Hypothalamus (tissue), 51 donors: ENCODE results near the gene CDHR2.

Experiments
- DNase-seq, 51 donors: peaks; one replicate each; lab custom pipeline; 2025; lab: John Stamatoyannopoulos, UW

CDHR2 gene

DNA sequence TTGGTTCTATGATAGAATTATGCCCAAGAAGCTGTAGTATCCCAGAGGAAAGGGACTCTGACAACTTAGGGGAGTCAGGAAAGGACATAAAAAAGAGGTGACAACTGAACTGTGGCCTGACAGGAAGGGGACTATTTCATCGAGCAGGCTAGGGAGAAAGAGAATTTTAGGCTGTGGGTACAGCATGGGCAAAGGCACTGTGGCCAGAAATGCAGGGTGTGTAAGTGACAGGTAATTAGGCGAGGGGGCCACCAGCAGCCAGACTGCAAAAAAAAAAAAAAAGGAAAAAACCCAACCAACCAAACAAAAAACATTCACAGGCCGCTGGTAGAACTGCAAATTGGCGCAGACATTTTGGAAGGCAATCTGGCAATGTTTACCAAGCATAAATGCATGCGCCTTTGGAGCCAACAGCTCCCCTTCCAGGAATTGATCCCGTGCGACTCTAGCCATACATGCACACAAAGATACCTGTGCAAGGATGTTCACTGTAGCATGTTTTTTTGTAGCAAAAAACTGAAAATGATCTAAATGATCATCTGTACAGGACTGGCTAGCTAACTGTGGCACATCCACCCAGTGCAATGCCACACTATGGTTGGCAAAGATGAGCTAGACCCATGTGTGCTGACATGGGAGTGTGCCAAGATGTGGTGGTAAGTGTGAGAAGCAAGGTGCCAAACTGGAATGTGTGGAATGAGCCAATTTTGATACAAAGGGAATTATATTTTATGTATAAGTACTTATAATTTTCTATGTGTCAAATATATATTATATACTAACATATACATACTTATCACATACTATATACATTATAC lies 82.5 kb downstream of the CDHR2 start:
- no peak for DNase-seq

DNA sequence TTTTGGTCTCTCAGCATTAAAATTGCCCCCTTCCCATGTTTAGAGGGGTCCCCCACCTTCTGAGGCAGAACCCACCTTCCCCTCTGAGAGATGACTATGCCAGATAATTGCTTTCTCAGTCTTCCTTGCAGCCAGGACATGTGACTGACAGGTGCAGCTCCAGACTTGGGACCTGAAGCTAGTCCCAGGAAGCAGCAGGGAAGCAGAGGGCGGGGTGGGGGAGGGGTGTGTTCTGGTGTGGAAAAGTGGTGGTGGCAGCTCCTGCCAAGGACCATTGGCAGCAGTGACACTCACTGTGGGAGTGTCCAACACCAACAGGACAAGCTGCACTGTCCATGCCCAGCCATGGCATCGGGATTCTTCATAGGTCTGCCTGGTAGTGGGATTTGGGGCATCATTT lies 83.6 kb downstream of the CDHR2 start:
- DNase-seq = no peak

DNA sequence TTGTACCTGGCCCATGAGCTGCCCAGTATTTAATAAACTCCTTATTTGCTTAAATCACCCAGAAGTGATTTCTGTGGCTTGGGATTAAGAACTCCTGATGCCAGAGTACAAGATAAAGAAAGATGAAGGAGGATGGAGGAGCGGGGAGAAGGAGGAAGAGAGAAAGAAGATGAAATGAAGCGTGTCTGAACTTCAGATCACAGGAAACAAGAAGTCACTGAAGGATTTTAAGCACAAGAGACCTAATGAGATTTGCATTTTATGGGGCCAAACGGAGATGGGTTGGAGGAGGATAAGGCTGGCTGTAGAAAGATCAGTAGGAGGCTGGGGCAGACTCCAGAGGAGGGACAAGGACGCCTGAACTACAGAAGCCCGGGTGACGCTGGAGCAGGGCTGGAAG lies 84.5 kb downstream of the CDHR2 start:
- DNase-seq = no peak

DNA sequence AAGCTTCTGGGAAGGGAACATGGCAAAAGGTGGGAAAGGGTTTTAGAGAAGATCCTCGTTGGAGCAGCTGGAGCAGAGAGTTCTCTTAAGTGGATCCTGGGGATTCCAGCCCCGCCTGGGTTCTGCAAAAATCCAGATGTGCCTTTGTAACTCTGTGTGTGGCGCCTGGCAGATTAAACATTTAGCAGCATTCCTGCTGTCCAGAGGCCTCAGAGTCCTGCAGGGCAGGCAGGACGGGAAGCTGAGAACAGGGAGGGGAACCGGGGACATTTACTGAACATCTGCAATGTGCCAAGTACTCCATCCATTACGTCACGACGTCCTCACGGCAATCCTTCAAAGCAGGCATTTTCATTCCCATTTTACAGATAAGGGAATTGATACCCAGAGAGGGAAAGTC lies 87.3 kb downstream of the CDHR2 start:
- DNase-seq = no peak

DNA sequence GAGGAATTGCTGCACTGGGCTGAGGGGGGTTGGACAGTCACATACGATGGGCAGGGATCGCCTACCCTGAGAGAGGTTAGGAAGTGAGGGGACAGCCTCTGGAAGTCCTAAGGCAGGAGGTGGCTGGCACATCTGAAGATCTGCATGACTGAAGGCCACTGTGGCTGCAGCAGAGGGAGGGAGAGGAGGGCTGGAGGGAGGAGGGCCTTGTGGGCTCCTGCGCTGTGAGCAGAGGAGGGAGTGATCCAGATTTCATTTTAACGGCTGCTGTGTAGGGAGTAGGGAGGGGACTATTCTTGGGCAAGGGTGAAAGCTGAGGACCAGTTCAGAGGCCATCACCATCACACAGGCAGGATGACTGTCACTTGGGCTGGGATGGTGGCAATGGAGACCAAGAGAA lies 88.4 kb downstream of the CDHR2 start:
- no peak for DNase-seq

DNA sequence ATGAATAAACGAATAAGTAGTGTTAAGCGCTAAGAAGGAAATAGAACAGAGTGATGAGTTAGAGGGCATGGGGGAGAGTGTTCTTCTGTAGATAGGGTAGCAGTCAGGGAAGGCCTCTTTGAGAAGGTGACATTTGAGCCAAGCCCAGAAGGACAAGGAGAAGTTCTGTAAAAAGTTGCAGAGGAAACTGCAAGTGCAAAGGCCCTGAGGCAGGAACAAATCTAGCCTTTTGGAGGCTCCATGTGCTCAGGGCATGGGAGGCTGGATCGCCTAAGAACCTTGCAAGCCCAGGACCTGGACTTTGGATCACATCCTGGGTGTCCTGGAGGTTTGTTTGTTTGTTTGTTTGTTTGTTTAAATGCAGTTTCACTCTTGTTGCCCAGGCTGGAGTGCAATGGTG lies 89.3 kb downstream of the CDHR2 start:
- DNase-seq = no peak

DNA sequence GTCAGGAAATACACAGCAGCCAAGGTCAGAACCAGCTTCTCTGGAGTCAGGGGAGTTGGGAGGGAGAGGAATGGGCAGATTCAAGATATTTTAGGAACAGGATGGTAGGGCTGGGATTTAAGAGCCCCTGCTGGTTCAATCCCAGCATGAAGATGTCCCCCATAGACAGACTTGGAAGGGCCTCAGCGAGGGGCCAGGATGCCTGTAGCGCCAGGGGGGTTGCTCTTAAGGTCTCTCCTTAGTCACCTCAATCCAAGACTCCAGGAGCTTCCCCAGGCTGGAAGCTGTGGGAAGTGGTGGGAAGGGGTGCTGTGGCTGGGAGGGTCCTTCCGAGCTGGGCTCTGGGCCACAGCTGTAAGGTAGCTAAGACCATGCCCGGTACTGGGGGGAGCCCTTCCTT lies 90.1 kb downstream of the CDHR2 start:
- no peak for DNase-seq

DNA sequence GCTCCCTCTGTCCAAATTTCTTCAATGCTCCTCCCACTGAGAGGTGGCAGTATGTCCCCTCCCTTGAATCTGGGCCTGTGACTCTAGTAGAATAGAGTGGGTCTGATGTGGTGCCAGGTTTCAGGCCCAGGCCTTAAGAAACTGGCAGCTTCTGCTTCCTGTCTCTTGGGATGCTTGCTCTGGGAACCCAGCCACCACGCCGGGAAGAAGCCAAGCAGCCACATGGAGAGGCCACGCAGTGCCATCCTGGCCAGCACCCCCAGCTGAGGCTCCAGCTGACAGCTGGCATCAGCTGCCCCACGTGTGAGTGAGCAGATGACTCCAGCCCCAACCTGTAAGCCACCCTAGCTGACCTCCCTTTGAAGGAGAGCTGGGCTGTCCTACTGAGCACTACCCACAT lies 90.8 kb downstream of the CDHR2 start:
- peak in 43 of 51 donors; percentile 7 to 88 (median 62) for DNase-seq

DNA sequence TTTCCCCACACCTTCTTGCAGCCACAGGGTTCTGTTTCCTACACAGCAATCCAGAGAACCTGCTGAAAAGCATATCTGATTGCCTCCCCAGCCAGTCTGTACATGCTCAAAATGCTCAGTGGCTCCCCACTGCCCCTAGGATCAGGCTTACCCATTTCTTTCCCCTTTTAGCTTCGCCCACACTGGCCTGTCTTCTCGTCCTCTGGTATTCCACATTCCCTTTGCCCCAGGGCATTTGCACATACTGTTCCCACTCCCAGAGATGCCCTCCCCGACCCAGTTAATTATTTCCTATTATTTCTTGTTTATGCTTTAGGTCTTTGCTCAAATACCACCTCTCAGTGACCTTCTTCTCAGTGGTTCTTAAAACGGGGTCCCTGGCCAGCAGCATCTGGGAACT lies 91.5 kb downstream of the CDHR2 start:
- DNase-seq = no peak

DNA sequence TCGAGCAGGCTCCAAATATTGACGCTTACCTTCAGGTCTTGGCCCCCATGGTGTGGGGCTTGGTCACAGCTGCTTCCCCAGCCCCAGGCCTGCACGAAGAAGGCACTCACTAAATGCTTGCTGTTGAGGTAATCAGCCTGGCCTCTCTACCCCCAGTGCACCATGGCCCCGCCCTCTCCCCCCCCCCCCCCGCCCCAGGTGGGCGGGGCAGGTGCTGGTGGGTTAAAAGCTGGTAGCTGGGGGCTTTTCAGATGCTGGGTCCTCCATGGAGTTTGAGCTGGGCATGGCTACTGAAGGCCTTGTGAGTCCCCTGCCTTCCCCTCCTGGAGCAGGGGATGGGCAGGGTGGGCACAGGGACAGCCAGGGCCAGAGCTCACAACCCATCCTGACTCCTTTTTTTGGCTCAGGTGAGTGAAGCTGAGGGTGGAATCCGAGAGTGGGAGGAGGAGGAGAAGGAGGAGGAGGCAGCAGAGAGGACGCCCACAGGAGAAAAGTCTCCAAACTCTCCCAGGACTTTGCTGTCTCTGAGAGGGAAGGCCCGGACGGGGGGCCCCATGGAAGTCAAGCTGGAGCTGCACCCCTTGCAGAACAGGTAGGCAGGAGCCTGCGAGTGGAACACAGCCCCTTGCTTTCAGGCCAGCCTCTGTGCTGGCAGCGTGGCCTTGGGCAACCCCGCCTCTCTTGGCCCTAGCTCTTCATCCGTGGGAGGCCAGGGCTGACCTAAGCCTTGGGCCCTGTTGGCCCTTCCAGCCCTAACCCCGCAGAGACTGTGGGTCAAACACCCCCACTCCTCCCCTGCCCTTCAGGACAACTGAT lies 93.7 kb downstream of the CDHR2 start:
- DNase-seq = no peak

DNA sequence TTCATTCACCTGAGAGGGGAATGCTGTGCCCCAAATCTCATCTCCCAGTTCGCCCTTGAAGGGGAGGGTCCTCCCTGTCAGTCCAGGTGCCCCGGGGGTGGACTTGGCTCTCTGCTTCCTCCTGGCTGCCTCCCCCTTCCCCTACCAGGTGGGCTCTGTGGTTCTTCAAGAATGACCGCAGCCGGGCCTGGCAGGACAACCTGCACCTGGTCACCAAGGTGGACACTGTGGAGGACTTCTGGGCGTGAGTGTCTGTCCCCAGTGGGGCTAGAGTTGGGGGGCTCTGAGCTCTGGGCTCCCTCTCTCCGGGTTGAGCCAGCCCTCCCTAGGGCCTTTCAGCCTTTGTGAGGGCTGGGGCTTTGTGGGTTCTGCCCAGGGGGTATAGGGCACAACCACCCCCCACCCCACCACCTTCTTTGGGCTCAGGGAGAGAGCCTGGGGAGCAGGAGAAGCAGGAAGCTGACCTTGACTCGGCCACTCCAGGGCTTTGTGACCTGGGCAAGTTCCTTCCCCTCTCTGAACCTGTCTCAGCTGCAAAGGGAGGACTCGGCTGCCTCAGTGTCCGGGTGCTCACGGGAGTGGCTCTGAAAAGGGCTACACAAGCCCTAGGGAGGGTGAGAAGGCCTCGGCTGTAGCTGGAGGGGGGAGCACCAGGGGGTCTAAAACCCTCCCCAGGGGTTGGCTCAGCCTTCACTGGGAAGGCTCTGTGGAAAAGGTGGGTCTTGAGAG lies 94.5 kb downstream of the CDHR2 start:
- no peak for DNase-seq

DNA sequence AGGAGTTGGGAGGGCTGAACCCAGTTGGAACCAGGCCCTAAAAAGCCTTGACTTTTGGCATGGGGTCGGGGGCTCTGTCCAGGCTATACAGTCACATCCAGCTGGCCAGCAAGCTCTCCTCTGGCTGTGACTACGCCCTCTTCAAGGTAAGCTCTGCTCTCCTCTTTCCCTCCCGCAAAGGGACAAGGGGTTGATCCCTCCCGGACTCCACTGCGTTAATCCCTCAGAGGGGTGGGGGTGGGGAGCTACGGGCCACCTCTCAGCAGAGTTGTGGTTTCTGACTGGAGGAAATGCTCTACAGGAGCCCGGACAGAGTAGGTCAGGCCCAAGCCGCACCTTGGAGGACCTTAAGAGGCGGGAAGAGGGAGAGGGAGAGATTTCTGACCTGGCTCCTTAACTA lies 95.2 kb downstream of the CDHR2 start:
- no peak for DNase-seq

DNA sequence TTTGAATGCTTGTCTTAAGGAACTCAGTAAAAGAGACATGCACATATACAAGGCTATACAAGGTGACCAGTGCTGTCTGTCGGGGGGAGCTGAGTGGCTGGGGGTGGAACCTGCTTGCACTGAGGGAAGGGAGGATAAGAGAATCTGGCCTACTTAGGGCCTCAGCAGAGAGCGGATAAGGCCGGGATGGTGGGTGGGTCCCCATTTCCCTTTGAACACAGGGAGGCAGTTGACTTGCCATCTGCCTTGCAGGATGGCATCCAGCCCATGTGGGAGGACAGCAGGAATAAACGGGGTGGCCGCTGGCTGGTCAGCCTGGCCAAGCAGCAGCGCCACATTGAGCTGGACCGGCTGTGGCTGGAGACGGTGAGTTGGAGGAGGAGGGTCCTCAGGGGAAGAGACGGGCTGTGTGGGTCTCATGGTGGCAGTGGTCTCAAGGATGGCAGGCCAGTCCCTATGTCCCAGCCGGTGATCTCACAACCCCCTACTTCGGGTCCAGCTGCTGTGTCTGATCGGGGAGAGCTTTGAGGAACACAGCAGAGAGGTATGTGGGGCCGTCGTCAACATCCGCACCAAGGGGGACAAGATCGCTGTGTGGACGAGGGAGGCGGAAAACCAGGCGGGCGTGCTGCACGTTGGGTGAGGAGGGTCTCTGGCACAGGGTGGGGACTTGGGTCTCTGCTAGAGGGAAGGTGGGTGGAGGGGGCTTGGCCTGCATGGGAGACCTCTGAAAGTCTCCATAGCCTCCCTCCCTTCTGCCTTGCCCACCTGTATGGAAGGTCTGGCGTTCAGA lies 95.9 kb downstream of the CDHR2 start:
- no peak for DNase-seq
